DMS114 treated with DMSO at 0.1 percent for 48 hours (cell line): Measurements from ENCODE around the gene MOCS2.

ENCODE experiments used
- DNase-seq: peaks from one replicate; lab custom pipeline; 2025; ENCODE audit not compliant: unreplicated experiment; lab: John Stamatoyannopoulos, UW

Gene MOCS2

DNA sequence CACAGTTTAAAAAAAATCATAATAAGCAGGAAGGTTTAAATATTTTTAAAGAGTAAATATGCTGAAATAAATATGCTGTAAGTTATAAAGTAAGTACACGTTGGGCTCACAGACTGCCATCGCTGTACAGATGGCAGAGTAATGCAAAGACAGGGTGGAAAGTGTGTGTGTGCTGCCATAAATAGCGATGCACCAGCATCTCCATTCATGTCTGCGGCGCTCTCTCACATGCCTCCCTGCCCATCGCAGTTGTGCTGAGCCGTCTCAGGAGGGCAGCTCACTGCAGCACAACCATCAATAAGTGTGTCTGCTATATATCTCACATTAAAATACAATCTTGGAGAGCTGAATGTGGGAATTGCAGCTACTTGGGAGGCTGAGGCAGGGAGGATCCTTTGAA lies 14.3 kb downstream of the MOCS2 start:
- DNase-seq = no peak

- no peak for DNase-seq
These were observed 17.3 kb downstream of the MOCS2 start for GRCh38 chr5:53092242-53092641.

GRCh38 chr5:53091289-53091688 lies 18.3 kb downstream of the MOCS2 start:
- no peak for DNase-seq

- no peak for DNase-seq
These were observed 19.3 kb downstream of the MOCS2 start for GRCh38 chr5:53090229-53090628.

- DNase-seq = no peak
These were observed 20.0 kb downstream of the MOCS2 start for GRCh38 chr5:53089481-53089991.

DNA sequence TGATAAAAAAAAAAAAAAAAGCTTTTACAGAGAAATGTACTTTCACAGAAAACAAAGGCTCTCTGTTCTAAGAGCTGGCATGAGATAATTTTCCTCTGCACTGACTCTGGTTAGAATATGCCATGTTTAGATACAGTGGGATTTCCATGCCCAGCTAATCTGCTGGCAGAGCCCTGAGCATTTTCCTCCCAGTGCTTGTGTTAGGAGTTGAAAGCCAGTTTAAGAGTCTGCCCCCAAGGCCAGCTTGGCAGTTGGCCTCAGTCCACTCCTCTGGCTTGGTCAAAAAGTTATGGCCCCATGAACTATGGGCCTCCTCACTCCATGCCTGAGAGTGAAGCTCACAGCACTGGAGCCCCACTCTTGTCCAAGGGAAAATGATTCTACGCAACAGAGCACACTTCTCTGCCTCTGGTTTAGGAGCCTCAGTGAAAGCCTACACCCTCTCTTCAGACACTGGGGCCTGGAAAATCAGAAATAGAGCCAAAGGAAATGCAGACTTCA lies 21.9 kb downstream of the MOCS2 start:
- no peak for DNase-seq

DNA sequence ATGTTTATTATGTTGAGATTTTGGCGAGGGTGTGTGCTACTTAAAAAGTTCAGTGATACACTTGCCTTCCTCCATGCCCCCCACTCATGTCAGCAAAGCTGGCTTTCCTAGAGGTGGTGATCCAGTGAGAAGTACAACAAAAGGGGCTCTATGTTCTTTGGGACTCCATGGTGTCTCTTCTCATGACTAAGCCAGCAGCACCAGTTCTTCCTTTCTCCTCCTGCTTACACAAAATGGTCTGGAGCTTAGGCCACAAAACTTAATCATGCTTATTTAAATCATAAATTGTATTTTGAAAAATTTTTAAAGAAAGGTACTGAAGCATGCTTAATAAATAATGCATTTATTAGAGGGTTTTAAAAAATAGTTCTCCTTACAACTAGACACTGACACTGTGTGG lies 22.4 kb downstream of the MOCS2 start:
- no peak for DNase-seq

GRCh38 chr5:53084546-53085255 lies 24.9 kb downstream of the MOCS2 start:
- DNase-seq = no peak

DNA sequence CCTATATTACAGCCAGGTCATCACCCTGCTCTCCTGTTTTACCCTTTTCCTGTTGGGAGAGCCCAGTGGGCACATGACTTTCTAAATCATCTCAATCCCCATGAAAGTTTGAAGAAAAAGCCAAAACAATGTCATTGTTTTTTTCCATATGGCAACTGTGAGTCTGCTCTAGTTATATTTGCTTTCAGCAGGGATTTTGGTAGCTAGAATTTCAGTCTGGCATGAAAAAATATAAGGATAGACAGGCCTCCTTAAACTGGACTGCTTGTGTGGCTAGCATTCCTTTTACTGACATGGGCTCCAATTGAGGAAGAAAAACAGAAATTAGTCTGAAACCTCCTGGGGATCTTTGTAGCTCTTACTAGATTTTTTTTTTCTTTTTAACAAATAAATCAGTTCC lies 25.6 kb downstream of the MOCS2 start:
- no peak for DNase-seq

DNA sequence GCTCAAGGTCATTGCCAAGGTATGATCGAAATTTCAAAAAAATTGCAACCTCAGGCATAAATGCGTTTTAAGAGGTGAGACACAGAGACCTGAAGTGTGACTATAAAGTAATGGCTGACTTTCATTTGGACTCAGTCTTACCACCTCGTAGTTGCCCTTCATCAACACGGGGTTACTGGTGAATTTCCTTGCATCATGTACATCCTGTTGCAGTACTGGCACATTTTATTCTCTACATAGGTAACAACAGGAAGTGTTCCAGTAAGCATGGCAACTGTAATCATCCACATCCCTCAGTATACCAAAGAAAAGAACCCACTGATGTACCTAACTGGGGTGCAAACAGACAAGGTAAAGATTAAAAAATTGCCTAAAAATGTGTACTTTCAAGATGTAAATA lies 29.3 kb downstream of the MOCS2 start:
- DNase-seq = no peak

DNA sequence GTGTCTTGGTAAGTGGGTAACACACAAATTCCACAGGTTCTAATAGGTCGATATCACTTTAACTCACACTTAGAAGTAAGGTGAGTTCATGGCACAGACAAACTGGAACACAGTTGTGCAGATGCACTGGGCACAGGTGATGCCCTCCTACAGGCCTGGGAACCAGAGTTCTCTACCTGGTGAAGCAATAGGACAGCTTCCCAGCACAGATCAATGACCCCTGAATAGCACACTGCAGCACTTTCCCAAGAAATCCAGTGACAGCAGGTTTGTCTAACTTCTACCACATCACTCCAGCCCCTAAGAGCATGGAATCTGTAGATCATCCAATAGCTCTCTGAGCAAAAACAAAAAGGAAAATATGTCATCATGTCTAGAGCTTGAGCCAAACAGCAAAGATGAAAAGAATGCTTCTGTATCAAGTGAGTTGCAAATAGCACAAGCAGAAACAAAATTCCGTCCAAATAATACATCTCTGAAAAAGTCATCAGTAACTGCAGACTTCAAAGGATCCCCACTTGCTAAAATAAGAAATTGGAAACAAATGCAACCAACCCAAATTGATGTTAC lies 33.5 kb downstream of the MOCS2 start:
- DNase-seq = no peak

GRCh38 chr5:53073348-53073747 lies 36.2 kb downstream of the MOCS2 start:
- no peak for DNase-seq

DNA sequence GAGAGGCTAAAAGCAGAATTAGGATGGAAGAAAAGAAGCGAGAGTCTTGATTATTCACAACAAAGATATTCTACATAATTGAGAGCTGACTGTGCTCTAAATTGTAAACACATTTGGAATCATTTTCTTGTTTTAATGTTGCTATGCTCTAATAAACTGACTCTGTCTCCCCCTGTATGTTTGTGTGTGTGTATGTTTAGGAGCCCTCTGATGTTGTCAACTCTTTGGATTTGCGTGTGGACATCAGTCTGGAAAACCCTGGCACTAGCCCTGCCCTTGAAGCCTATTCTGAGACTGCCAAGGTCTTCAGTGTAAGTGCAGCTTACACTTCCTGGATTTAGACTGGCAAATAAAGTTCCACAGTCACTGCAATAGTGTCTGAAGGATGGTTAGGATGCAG lies 37.8 kb downstream of the MOCS2 start:
- no peak for DNase-seq

- no peak for DNase-seq
These were observed 38.3 kb downstream of the MOCS2 start for GRCh38 chr5:53071298-53071697.

GRCh38 chr5:53069626-53070025 lies 39.9 kb downstream of the MOCS2 start:
- no peak for DNase-seq

DNA sequence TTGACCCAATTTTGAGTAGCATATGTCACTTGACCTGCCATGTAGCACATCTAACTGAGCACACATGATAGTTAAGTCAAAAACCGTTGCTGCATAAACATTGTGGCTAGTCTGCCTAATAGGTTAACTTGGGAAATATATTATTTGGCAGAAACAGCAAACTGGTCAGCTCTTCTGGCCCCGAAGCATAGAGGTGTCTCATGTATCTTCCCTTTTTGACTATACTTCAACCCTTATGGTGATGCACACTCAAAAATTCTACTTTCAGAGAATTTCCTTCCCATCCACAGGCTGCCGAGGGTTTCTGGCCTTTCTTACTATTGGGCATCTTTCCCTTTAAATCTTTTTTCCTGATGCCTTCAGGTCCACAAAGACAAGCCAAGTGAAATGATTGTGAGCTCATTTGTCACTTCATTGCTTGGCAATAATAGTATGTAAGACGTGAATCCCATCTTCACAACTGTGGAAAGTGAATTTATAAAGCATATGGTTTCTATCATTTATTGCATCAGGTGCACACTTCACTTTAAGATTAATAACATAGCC lies 41.2 kb downstream of the MOCS2 start:
- DNase-seq = no peak

- no peak for DNase-seq
These were observed 41.9 kb downstream of the MOCS2 start for GRCh38 chr5:53067641-53068040.

- no peak for DNase-seq
These were observed 43.5 kb downstream of the MOCS2 start for GRCh38 chr5:53066088-53066487.

DNA sequence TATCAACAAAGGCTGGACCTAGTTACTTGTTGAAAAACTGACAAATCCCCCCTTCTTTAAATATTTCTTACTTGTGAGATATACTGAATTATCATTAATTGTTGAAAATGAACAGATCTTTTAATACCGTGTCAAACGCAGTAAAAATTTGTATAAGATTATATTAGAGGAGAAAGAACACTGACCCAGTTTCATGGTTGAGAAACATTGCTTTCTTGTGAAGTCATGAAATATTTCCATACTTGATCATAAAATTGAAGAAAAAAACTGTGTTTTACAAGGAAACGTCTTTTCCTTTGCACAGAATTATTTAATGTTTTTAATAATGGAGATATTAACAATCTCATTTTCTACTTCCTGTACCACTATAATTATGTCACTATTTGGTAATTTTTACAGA lies 45.8 kb downstream of the MOCS2 start:
- no peak for DNase-seq

DNA sequence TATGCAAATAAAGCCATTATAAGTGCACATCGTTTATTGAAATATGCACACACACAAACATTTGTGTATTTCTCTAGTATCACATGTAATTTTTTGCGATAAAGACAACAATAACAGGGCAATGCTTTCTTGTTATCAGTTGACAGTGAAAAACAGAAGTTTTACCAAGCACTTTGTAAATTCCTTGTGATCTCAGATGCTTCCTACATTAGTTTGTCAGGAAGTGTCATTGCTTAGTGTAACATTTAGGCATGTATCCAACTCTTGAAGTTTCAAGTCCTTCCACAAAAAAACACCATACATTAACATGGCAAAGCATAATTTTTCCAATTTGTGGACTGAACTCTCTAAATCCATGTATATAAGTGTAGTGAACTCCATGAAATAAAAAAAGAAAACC lies 46.4 kb downstream of the MOCS2 start:
- DNase-seq = no peak

GRCh38 chr5:53059281-53059680 lies 50.3 kb downstream of the MOCS2 start:
- no peak for DNase-seq

GRCh38 chr5:53055365-53055764 lies 54.2 kb downstream of the MOCS2 start:
- DNase-seq = no peak
